IMR-90 (cell line): ENCODE results near the gene IGF2R. TPM values are rescaled to one million over a fixed set of nuclear protein-coding genes. Genes with fewer than 3 reads are reported as not detected.
"Not testable (repeated sequence)": the region's sequence is repeated elsewhere in the genome, so short reads cannot be mapped to it uniquely, and the experiment has no call there.

Experiments
- ATAC-seq: fragments of 200-7000 bp; cut with Tn5 transposase; 2 replicates; pipeline ENCODE4 v1.9.1; 2020; ENCODE audit warnings: low read depth, mild to moderate bottlenecking, moderate library complexity
- BruUV-seq: library from RNA; stranded (reverse); fragments of 400-500 nt; replicated peaks from 2 replicates; lab custom pipeline; 2021; lab: Mats Ljungman, UMichigan
- CTCF ChIA-PET: fragments of 300-600 bp; formaldehyde crosslinking; extraction: SDS; loops from one replicate; lab custom pipeline; 2021; ENCODE audit warnings: antibody characterized with exemption; lab: Yijun Ruan, JAX
- POLR2A ChIA-PET: fragments of 300-600 bp; sonication (Branson Sonifier 250); formaldehyde crosslinking; loops from one replicate; lab custom pipeline; 2022; ENCODE audit warnings: antibody characterized with exemption; ENCODE audit not compliant: unreplicated experiment; lab: Charles Lee
- DNase-seq: peaks from one replicate; pipeline ENCODE4 v3.0.0; 2013
- H2AFZ ChIP-seq: replicated peaks from 2 replicates; pipeline ENCODE3; 2013; ENCODE audit warnings: low read length, mild to moderate bottlenecking; ENCODE audit not compliant: poor library complexity
- H2AK5ac ChIP-seq: 2 replicates; pipeline ENCODE4 v1.6.1; 2013; ENCODE audit warnings: low read depth, low read length, inconsistent platforms
- H2AK9ac ChIP-seq: replicated peaks from 2 replicates; pipeline ENCODE3; 2013; ENCODE audit warnings: mild to moderate bottlenecking, low read depth, low read length, moderate library complexity; ENCODE audit not compliant: poor library complexity
- H2BK120ac ChIP-seq: 2 replicates; pipeline ENCODE4 v1.6.1; 2013; ENCODE audit warnings: low read depth, low read length, inconsistent platforms
- H2BK15ac ChIP-seq: 3 replicates; pipeline ENCODE4 v1.6.1; 2013; ENCODE audit warnings: low read depth, low read length, inconsistent platforms
- H2BK20ac ChIP-seq: 2 replicates; pipeline ENCODE4 v1.6.1; 2013; ENCODE audit warnings: low read depth, mild to moderate bottlenecking, inconsistent platforms, low read length, moderate library complexity
- H2BK5ac ChIP-seq: 2 replicates; pipeline ENCODE4 v1.6.1; 2013; ENCODE audit warnings: mild to moderate bottlenecking, low read depth, low read length, inconsistent platforms; ENCODE audit not compliant: poor library complexity, severe bottlenecking
- H3K14ac ChIP-seq: replicated peaks from 2 replicates; pipeline ENCODE4 v1.6.1; 2013; ENCODE audit warnings: low read depth, low read length, inconsistent platforms
- H3K18ac ChIP-seq: 2 replicates; pipeline ENCODE4 v1.6.1; 2013; ENCODE audit warnings: low read depth, low read length, control low read depth
- H3K23ac ChIP-seq: 2 replicates; pipeline ENCODE4 v1.6.1; 2013; ENCODE audit warnings: low read depth, low read length, inconsistent platforms
- H3K27ac ChIP-seq: 2 replicates; pipeline ENCODE4 v1.5.1; 2013; ENCODE audit warnings: mild to moderate bottlenecking, control low read depth, low read length; ENCODE audit not compliant: insufficient read depth
- H3K27me3 ChIP-seq: 2 replicates; pipeline ENCODE4 v1.6.1; 2013; ENCODE audit warnings: low read length; ENCODE audit not compliant: control insufficient read depth, insufficient read depth
- H3K36me3 ChIP-seq: 2 replicates; pipeline ENCODE4 v1.6.1; 2013; ENCODE audit warnings: low read length, mixed read lengths; ENCODE audit not compliant: control insufficient read depth, insufficient read depth
- H3K4ac ChIP-seq: 2 replicates; pipeline ENCODE4 v1.6.1; 2013; ENCODE audit warnings: low read depth, low read length, inconsistent platforms
- H3K4me1 ChIP-seq: 2 replicates; pipeline ENCODE4 v1.6.1; 2013; ENCODE audit warnings: low read length, mixed read lengths; ENCODE audit not compliant: control insufficient read depth, insufficient read depth
- H3K4me2 ChIP-seq: 2 replicates; pipeline ENCODE4 v1.6.1; 2013; ENCODE audit warnings: low read depth, mild to moderate bottlenecking, control low read depth, low read length, moderate library complexity
- H3K4me3 ChIP-seq: 2 replicates; pipeline ENCODE4 v1.5.1; 2013; ENCODE audit warnings: low read depth, mild to moderate bottlenecking, control low read depth, low read length, moderate library complexity; ENCODE audit not compliant: insufficient read depth
- H3K56ac ChIP-seq: 2 replicates; pipeline ENCODE4 v1.6.1; 2013; ENCODE audit warnings: low read length, inconsistent platforms; ENCODE audit not compliant: insufficient read depth; ENCODE audit errors: extremely low read depth
- H3K79me1 ChIP-seq, 2 experiments: 2 replicates each; pipeline ENCODE4 v1.6.1; 2013; ENCODE audit warnings: low read length in 2 of 2, inconsistent platforms in 1 of 2, low read depth in 1 of 2
- H3K9ac ChIP-seq: 2 replicates; pipeline ENCODE4 v1.6.1; 2013; ENCODE audit warnings: low read depth, low read length, control low read depth
- H3K9me1 ChIP-seq: 2 replicates; pipeline ENCODE4 v1.6.1; 2013; ENCODE audit warnings: low read length, inconsistent platforms; ENCODE audit not compliant: insufficient read depth
- H3K9me3 ChIP-seq: 2 replicates; pipeline ENCODE4 v1.6.1; 2013; ENCODE audit warnings: low read length; ENCODE audit not compliant: control insufficient read depth, insufficient read depth
- H4K20me1 ChIP-seq: 2 replicates; pipeline ENCODE4 v1.6.1; 2013; ENCODE audit warnings: low read length, inconsistent platforms; ENCODE audit not compliant: insufficient read depth
- H4K5ac ChIP-seq: 2 replicates; pipeline ENCODE4 v1.6.1; 2013; ENCODE audit warnings: mild to moderate bottlenecking, low read depth, low read length, control low read depth
- H4K8ac ChIP-seq, 2 experiments: 2 replicates each; pipeline ENCODE4 v1.6.1; 2013; ENCODE audit warnings: low read depth in 2 of 2, low read length in 2 of 2, control low read depth in 1 of 2, inconsistent platforms in 1 of 2
- H4K91ac ChIP-seq: 2 replicates; pipeline ENCODE4 v1.6.1; 2013; ENCODE audit warnings: low read depth, low read length, inconsistent platforms; ENCODE audit not compliant: insufficient read depth
- BHLHE40 ChIP-seq: fragments of 150-350 bp; IDR thresholded peaks from 2 replicates; pipeline ENCODE4 v1.6.1; 2016; ENCODE audit warnings: mild to moderate bottlenecking, low read depth, low read length
- CEBPB ChIP-seq: IDR thresholded peaks from 2 replicates; pipeline ENCODE4 v1.6.1; 2012; ENCODE audit warnings: low read depth, low read length, improper control_type of control experiment
- whole genome bisulfite sequencing, 2 experiments: methylation state at CpG; one replicate each; pipeline versions ENCODE4 v1.1.5 to v1.1.7; 2013; ENCODE audit warnings: missing lambda C conversion rate in 2 of 2; ENCODE audit not compliant: insufficient read length in 1 of 2; ENCODE audit errors: extremely low coverage in 2 of 2; 5-methylcytosine and 5-hydroxymethylcytosine counted together
- dilution Hi-C: fragments of 300-500 bp; cut with HindIII; formaldehyde crosslinking; loops from one replicate; pipeline ENCODE4 v1.14.3; 2018; ENCODE audit warnings: low sequenced_read_pairs; ENCODE audit not compliant: unreplicated experiment
- in situ Hi-C: fragments of 300-500 bp; cut with MboI; formaldehyde crosslinking; loops from 3 replicates; pipeline ENCODE4 v1.14.3; 2019; ENCODE audit warnings: low sequenced_read_pairs, inconsistent platforms, mixed read lengths
- intact Hi-C: fragments of 100-400 bp; cut with micrococcal nuclease; formaldehyde crosslinking; loops from 2 replicates; pipeline ENCODE4 v1.10.0; 2022
- polyA plus RNA-seq, 3 experiments: library from polyadenylated mRNA; depleted of rRNA; stranded (reverse); fragments of >200 nt; gene quantifications; 2 replicates each; pipeline ENCODE4 v1.2.3, GENCODE V29; 2012; ENCODE audit warnings: low replicate concordance in 1 of 3
- total RNA-seq: library from RNA; depleted of rRNA; stranded (reverse); fragments of >200 nt; gene quantifications from 2 replicates; pipeline ENCODE4 v1.2.3, GENCODE V29; 2012

Gene IGF2R
- total and polyA plus RNA-seq, 2 of the 4 experiments (the other 2 are of a cell fraction): 33.2 to 41.4 TPM

- H2BK120ac ChIP-seq: no peak overlapping the region
- H2AK9ac ChIP-seq: no peak overlapping the region
- no peak overlapping the region for H3K4me2 ChIP-seq
- H3K4me3 ChIP-seq: no peak overlapping the region
- H3K14ac ChIP-seq: no peak overlapping the region
- no peak overlapping the region for H3K4ac ChIP-seq
- intact Hi-C loops (no loop called here), dilution Hi-C loops (no loop called here), in situ Hi-C loops (loop anchor here (25.0 kb wide), 1 partner anchor 280 kb away; the partner anchor contains the start of gene SOD2)
- H4K20me1 ChIP-seq: peaks cover 17% of the 10 kb centered on the region
- no CpG with 5 or more reads among the region's 3 CpGs for WGBS, 2 experiments
- no peak overlapping the region for H2BK20ac ChIP-seq
- no peak overlapping the region for H2AK5ac ChIP-seq
- no peak overlapping the region for H2BK15ac ChIP-seq
- no peak overlapping the region for H3K56ac ChIP-seq
- ATAC-seq: no peak
- no peak overlapping the region for H4K91ac ChIP-seq
- peak; percentile 48 for DNase-seq
- POLR2A ChIA-PET: no interaction called here
- peaks cover 12 to 25% of the 10 kb centered on the region in 2 experiments; a peak in 3 of 4 replicates for H3K79me1 ChIP-seq
- no peak overlapping the region for H2AFZ ChIP-seq
- H3K9me1 ChIP-seq: peaks cover 9% of the 10 kb centered on the region; the same call in 1 of the 2 replicates
- CTCF ChIA-PET: no interaction called here
- H3K36me3 ChIP-seq: 0 out of 2 replicates have a peak, but pooled peaks cover 1% of the 10 kb centered on the region
- no peak overlapping the region for H3K23ac ChIP-seq
- H4K5ac ChIP-seq: no peak overlapping the region
- H3K9ac ChIP-seq: no peak overlapping the region
- no peak overlapping the region for H2BK5ac ChIP-seq
- no peak overlapping the region for H4K8ac ChIP-seq
- no peak overlapping the region for H3K18ac ChIP-seq
- H3K4me1 ChIP-seq: peaks cover 5% of the 10 kb centered on the region
- no peaks in the 10 kb centered on the region for H3K9me3 ChIP-seq
- TF ChIP-seq CEBPB: peak; percentile 76
- TF ChIP-seq BHLHE40: no peak
- no TSS peak for BruUV-seq
- peaks cover 12% of the 10 kb centered on the region for H3K27me3 ChIP-seq
- no peak overlapping the region for H3K27ac ChIP-seq
Observed at GRCh38 chr6:159966981-159967380, 1.9 kb upstream of the IGF2R start.

- H3K9me1 ChIP-seq, ATAC-seq, H3K23ac ChIP-seq, H2BK120ac ChIP-seq, H3K4ac ChIP-seq, dilution Hi-C loops, intact Hi-C loops, H3K4me3 ChIP-seq, H4K5ac ChIP-seq, H2AK5ac ChIP-seq, H3K14ac ChIP-seq, H2BK20ac ChIP-seq, H3K4me2 ChIP-seq, H4K91ac ChIP-seq, BruUV-seq, H3K56ac ChIP-seq, H3K9ac ChIP-seq, H3K4me1 ChIP-seq, H2BK5ac ChIP-seq, H2AFZ ChIP-seq, H2BK15ac ChIP-seq, H3K36me3 ChIP-seq, H3K27ac ChIP-seq, POLR2A ChIA-PET, H3K9me3 ChIP-seq, H3K18ac ChIP-seq, DNase-seq, H2AK9ac ChIP-seq: not testable (repeated sequence)
- H3K27me3 ChIP-seq: peaks cover 11% of the 10 kb centered on the region
- H4K20me1 ChIP-seq: peaks cover 23% of the 10 kb centered on the region
- CTCF ChIA-PET: interaction anchor here (0.6 to 0.7 kb wide), 2 partner anchors 14 to 30 kb away, joined by 3 read pairs; no protein-coding TSS in a partner anchor
- peak overlapping the region in 1 of 2 experiments; percentile 99; a peak in 1 of 4 replicates for H4K8ac ChIP-seq
- in situ Hi-C loops: loop anchor here (25.0 kb wide), 1 partner anchor 280 kb away; the partner anchor contains the start of gene SOD2
- WGBS, 2 experiments: 95% methylated on average over 6 of the region's 17 CpGs; no CpG with 5 or more reads in 1 of the 2 experiments
- H3K79me1 ChIP-seq: peaks cover 17 to 31% of the 10 kb centered on the region in 2 experiments; a peak in 3 of 4 replicates
Observed at GRCh38 chr6:159967621-159968020, 1.3 kb upstream of the IGF2R start.
